ENCODE data around the gene OR6S1.
"Not testable (repeated sequence)": the region's sequence is repeated elsewhere in the genome, so short reads cannot be mapped to it uniquely, and the experiment has no call there.

Gene OR6S1

DNA sequence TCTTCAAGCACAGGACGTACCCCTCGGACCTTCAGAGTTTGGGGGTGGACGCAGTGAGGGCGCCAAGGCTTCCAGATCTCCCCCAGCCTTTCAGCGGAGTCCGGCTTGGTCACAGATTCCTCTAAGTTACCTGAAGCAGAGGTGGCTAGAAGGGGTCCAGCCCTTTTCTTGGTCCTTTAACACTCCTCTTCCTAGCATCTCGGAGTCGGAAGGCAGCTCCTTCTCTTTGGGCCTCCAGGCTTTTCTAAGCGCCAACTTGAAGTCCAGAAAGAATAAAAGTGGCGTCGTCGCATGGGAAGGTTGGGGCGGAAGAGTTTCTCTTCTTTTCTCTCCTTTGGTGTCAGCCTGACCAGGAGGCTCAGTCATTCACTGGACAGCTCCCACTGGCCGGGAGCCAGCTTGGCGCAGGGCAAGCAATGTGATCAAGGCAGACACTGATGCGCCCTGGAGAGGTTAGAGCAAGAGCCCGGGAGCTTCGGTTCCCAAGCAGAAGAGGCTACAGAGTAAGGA, 9.6 kb downstream of the OR6S1 start:
- no peak for DNase-seq (ENCODE audit: low read depth in 2 of 2, low spot score in 1 of 2)

DNA sequence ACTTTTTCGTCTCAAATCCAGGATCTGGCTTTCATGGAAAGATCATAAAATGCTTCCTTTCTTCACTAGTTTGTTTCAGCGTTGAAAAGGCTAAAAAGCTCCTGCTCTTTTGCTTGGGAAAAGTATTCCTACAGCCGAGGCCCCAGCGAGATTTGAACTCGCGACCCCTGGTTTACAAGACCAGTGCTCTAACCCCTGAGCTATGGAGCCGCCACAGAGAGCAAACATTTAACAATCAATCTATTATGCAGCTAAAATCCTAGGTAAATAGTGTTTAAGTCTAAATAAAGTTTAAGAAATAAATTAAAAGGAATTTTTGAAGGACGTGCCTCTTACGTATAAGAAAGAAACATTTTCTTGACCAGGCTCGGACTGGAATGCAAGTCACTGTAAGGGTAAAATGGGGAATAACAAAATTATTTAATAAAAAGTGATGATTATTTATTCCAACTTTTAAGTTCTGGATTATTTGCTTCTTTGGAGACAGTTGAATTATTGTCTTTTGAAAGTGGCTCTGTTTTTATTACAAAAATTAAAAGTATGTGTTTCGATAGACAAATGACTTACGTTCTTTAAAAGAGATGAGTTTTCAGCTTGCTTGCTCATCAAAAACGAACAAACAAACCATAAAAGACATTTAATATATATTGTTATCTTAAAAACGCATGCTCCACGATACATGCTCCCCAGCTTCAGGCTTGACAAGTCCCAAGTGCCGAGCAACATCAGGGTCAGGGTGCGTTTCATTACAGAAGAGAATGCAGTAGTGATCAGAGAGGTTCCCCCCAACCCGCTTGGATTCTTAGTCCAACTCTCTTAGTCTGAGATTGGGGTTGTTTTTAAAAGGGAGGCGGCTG, 10.2 kb downstream of the OR6S1 start:
- no peak for DNase-seq (ENCODE audit: low read depth in 2 of 2, low spot score in 1 of 2)

DNA sequence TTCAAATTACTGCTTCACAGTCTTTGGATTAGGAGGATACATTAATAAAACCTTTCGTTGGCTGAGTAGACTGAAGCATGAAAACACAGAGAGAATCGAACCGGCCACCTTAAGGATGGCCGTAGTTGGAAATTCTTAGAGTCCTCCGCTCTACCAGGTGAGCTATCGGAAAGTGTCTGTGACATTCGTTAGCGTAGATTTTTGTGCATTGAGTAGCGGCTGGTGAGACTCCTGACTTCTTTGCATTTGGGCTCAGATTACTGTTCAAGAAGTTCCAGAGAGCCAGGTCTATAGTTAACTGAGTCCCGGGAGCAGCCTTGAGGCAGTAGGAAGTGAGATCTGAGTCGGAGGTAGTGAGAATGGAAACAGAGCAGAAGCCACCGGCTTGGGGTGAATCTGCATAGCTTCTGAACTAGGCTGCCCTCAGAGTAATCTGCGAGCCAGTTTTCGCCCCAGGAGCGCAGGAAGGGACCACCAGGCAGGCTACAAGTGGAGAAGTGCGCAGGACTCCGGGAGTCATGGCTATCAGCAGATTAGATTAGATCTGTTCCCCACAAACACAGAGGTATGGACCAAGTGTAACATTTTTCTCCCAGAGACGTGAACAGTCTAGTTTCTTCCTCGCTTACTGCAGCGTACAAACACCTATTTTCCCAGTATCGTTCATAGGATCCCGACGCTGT, 11.0 kb downstream of the OR6S1 start:
- DNase-seq (ENCODE audit: low read depth in 2 of 2, low spot score in 1 of 2) = no peak

DNA sequence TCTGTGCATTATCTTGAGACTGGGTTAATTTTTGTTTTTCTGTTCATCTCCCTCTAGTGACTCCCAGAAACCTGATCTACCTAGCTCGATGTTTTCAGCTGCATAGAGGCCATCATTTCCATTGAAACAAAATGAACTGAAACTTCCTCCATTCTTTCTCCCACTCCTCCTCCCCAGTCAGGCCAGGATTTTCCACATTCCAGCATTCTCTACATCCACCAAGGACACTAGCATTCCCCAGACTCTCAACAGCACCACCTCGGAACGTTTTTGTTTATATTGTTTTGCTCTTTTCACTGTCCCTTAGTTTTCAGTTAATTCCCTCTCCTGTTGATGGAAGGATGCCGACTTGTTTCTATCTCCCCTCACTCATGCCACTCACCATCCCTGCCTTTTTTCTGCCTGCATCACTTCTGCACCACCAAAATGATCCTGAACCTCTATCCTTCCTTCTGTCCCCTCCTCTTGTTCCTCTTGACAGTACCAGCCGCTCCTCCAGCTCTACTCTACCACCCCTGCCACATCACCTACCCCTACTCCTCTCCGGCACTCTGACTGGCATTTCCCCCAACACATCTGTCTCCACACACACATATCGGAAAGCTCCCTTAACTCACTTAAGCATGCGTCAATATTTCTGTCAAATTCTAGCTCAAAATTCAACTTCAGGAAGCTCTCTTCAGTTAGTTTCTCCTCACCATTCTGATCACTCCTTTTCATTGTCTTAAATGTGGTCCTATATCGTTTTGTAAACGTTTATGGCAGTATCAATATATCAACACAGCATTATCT, 13.2 kb downstream of the OR6S1 start:
- no peak for DNase-seq (ENCODE audit: low read depth in 2 of 2, low spot score in 1 of 2)

DNA sequence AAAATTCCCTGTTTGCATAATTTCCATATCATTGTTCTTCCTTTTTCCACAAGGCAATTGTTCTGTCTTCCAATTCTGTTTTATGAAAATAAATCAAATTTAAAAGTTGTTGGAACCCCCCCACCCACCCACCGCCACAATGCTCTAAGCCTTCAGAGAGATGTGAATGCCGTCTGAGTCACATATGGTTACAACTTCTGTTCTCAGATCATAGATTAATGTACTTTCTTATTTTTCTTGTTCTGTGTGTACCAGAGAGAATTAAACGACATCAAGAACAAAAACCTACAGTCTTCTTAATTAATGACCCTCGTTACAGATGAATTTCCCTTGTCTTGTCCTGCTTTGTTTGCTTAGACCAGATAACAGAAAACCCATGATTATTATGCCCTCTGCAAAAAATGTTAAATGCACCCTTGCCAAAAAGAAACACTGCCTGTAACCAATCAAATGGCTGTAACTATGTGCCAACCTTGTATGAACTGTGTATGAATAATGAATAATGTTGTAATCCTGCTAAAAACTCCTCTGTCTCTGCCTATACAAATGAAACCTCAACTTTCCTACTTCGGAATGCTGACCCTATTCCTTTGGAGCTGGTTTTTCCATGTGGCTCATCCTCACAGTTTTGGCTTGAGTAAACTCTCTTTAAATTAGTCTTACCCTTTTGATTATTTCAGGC, 14.0 kb downstream of the OR6S1 start:
- no peak for DNase-seq (ENCODE audit: low read depth in 2 of 2, low spot score in 1 of 2)

DNA sequence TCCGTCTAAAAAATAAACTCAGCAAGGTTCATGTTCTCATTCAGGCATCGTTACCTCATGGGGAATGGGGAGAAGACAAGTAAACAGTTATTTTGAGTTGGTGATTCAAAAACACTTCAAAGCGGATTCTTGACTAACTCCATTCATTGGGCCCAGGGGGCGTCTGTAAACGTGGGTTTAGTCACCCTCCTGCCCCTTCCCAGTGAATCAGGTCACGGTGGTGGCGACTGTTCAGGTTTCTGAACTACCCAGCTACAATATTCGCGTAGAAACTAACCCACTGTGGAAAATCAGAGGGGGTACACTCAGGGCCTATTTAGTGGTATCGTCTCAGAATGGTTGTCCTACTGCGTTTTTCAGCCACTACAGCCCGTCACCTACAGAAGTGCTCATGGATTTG, 15.2 kb downstream of the OR6S1 start:
- DNase-seq (ENCODE audit: low read depth in 2 of 2, low spot score in 1 of 2) = no peak

DNA sequence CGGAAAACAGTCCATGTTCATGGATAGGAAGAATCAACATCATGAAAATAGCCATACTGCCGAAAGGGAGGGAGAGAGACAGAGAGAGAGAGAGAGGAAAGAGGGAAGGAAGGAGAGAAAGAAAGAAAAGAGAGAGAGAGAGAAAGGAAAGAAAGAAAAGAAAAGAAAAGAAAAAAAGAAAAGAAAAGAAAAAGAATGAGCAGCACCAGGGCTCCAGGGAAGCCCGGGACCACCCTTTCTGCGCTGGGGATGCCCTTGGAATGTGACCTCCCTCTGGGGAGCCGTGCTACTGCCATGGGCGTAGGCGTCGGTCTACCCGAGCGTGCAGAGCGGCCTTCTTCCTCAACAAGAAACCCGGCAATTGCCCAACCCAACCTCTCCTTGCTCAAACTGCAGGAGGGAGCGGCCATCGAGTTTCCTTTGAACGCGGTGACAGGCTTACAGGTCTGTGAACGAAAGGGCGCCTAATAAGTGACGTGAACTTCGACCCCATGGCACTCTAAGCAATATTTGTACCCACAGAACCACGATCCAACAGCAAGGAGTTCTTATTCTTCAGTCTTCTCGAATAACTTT, 16.9 kb downstream of the OR6S1 start:
- DNase-seq (ENCODE audit: low read depth in 2 of 2, low spot score in 1 of 2) = no peak

DNA sequence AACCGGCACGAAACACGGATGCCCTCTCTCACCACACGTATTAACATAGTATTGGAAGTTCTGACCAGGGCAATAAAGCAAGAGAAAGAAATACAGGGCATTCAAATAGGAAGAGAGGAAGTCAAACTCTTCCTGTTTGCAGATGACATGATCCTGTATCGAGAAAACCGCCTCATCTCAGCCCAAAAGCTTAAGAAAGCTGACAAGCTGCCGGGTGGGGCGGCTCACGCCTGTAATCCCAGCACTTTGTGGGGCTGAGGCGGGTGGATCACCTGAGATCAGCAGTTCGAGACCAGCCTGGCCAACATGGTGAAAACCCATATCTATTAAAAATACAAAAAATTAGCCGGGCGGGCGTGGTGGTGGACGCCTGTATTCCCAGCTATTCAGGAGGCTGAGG, 17.7 kb downstream of the OR6S1 start:
- no peak for DNase-seq (ENCODE audit: low read depth in 2 of 2, low spot score in 1 of 2)

DNA sequence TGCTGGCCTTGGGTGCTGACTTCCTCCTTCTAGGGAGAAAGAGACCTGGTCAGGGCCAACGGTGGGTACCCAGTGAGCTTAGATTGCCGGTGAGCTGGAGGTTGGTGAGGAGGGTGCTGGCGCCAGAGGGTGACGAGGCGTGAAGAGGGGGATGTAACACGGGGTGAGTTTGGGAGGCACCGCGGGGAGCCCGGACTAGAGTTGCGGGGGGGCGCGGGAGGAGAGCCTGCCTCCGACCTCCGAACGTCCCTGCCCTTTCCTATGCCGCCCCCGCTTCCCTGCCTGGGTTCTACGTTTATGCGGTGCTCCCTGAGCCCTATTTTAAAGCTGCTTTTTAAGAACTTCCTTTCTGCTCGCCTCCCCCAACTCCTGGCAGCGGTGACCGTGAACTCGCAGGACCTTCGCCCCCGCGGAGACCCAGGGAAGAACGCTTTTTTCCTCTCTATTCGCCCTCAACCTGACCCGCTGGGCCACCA, 18.6 kb downstream of the OR6S1 start:
- no peak for DNase-seq (ENCODE audit: low read depth in 2 of 2, low spot score in 1 of 2)

DNA sequence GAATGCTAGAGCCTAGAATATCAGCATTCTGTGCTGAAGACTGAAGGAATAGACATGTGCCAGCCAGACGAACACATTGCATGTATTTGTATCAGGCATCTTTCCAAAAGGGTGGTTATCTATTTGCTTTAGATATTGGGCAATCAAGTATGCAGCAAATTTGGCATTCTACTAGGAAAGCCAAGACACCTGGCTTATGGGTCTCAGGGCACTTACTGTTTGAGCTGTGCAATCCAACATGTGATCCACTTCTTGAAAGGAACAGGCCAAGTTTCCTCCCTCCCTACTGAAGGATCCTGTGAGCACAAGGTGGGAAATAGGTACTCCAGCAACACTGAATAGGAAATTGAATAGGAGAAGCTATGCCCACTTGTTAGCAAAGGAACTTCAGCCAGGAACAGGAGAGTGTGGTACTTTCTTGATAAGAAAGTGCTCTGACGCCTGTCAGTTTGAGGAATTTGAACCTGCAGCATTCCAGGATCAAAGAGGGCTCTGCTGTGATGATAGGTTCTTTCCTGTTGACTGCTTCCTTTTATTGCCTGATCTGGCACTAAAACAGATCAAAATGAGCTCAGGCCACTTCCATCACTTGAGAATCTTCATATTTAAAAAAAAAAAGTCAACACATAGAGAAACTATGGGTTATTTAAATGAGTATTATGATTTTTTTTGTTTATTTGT, 20.6 kb downstream of the OR6S1 start:
- DNase-seq (ENCODE audit: low read depth in 2 of 2, low spot score in 1 of 2) = no peak

DNA sequence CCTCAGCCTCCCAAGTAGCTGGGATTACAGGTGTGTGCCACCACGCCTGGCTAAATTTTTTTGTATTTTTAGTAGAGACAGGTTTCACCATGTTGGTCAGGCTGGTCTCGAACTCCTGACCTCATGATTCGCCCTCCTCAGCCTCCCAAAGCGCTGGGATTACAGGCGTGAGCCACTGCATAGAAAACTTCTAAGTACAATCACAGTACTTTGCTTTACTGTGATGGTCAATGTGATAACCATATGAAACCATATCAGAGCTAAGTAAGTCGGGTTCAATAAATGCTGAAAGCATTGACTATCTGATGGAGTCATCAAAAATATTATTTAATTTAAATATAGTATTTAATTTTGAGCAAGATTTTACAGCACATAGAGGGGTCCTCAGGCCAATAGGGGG, 21.8 kb downstream of the OR6S1 start:
- not testable (repeated sequence) for DNase-seq (ENCODE audit: low read depth in 2 of 2, low spot score in 1 of 2)

DNA sequence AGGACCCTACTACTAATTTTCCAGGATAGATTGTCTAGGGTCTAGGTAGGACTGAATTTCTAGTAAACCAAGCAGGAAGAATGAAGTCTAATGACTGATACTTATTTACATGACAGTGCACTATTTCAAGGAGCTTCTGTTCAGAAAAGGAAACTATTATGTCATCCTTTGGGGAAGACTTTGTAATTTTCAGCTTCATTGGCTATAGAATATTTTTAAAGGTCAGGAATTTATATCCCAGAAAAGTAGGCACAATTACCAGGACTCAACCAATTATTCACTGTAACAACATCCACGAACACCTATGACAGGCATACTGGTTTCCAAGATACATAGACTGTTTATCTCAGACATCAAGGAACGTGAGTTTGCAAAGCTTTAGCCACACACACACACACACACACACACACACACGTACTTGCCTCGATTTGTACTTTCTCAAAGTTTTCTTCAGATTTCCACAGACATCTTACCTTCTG, 23.2 kb downstream of the OR6S1 start:
- no peak for DNase-seq (ENCODE audit: low read depth in 2 of 2, low spot score in 1 of 2)

DNA sequence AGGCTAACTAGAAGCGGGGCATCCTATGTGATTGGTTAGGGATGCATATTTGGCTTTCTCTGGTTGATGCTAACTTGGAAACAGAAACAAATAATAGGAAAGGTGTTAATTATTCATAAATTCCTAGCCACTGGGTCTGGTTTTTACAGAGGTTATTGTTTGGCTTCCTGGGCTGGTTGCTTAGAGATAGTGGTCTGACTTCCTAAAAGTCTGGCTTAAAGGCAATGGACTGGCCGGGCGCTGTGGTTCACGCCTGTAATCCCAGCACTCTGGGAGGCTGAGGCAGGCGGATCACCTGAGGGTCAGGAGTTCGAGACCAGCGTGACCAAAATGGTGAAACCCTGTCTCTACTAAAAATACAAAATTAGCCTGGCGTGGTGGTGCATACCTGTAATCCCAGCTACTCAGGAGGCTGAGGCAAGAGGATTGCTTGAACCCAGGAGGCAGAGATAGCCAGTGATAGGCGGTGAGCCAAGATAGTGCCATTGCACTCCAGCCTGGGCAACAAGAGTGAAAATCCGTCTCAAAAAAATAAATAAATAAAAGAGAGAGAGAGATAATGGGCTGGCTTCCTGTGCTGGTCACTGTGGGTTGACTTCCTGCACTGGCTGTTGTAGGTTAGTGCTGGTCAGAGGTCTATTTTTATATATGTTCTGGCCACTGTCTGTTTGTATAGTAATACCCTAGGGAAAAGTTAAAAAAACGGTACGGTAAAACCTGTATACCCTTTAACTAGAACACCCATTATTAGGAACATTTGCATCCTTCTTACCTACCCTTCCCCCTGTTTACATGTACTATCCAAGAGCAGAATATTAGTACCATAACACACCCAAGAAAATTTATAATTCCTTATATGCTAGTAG, 24.1 kb downstream of the OR6S1 start:
- DNase-seq (ENCODE audit: low read depth in 2 of 2, low spot score in 1 of 2) = no peak

DNA sequence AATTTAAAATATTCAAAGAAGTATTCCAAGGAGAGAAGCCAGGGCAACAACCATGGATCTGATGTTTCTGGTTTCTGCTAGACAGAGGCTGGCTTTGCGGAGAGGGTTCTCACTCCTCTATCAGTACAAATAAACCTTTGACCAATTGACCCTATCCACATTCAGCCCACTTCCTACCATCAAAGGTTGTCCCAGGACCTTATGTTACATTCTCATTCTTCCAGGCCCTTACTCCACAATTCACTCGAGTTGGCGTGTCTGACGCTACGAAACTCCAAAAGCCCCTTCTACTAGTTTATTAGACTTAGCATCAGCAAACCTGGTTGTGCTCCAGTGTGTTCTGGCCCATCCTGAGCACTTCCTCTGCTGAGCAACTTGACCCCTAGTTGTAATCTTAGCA, 25.5 kb downstream of the OR6S1 start:
- no peak for DNase-seq (ENCODE audit: low read depth in 2 of 2, low spot score in 1 of 2)

DNA sequence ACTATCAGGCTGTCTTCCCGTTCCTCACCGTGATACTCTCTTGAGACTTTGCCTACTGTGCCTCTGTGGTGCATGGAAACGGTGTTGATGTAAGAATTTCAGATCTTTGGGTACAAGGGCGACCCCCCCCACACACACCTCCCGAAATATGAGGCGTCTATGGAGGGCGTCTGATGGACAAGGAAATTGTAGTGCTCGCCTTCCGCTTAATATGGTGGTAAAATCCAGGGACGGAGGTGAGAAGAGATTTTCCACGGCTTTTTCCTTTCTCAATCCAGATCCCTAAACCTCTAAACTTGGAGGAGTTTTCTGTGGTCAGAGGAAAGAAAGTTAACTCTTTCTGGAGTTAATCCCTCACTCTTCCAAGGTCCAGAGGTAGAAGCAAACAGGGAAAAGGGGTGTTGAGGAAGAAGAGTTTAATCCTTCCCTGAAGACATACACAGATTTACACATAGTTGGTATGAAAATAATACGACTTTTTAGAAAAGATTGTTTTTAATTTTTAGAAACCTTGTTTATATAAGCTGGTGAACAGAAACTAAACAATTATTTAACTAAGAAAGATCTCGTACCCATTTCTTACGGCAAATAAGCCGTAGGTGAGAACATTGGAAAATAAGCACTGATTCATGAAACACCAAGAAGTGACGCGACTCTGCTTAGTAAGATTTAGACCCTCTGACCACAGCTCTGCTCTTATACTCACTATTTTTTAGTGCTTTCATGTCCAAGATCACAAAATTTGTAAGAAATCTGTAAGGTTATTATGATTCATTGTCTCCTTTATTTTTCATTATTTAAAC, 27.3 kb downstream of the OR6S1 start:
- DNase-seq (ENCODE audit: low read depth in 2 of 2, low spot score in 1 of 2) = no peak

DNA sequence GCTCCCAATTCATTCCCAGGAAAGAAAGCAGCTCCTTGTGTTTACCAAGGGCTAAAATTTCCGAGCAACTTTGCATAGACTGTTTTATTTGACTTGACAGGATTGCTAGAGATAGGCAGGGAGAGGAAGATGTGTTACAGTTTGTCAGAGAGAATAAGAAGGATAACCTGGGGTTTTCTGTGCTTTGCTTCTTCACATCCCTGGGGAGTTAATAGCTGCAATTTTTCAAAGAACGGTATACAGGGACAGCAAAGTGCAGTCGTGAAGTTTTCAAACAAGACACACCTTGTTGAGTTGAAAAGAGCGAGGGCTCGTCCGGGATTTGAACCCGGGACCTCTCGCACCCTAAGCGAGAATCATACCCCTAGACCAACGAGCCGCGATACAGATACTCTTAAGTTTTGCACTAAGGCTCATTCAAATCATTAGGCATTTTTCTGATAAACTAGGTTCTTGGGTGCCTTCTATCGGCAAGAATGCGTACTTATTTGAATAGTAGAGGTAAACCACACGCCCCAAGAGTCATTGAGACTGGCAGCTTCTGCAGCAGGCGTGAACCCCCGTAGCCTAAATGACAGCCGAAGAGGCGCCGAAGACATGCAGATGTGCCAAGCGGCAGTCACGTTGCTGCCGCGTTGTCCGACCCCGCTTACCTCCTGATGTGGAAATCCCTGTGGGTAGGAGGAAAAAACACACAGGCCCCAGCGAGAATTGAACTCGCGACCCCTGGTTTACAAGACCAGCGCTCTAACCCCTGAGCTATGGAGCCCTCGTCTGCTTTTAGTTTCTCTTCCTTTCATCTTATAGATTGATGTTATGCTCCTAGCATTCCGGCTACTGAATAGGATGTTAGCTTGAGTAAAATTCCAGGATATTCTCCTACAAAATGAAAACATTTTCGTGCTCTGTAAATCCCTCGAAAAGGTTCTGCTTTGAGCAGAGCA, 28.1 kb downstream of the OR6S1 start:
- DNase-seq (ENCODE audit: low read depth in 2 of 2, low spot score in 1 of 2) = peak; percentile 48 to 64

DNA sequence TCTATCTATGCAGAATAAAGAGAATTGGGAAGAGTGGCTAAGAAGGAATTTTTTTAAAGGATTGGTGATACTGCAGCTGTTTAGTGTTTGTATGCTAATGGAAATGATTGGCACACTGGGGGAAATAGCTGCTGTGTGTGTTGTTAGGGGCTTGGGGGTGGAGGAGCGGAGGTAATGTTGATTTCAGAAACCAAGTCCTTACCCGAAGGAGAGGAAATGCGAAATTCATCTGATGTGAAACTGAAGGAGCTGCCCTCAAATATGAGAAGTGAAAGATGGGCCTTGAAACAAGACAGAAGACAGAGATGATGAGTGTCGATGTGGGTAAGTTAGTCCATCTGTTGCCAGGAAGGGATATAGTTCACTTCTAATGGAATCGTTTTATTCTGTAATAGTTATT, 29.1 kb downstream of the OR6S1 start:
- DNase-seq (ENCODE audit: low read depth in 2 of 2, low spot score in 1 of 2) = no peak

Data from stimulated activated CD8-positive, alpha-beta memory T cell treated with anti-CD3 and anti-CD28 coated beads, Interleukin-4, amount 100 ng/mL, for 1 hour (primary cell).